CD14-positive monocyte (primary cell): ENCODE measurements around the gene MYH10. TPM values are rescaled to one million over a fixed set of nuclear protein-coding genes. Genes with fewer than 3 reads are reported as not detected.

ENCODE experiments used
- DNase-seq, 3 donors: peaks; one replicate each; pipeline ENCODE4 v3.0.0-alpha.2; 2011 to 2022
- H2AFZ ChIP-seq: 2 replicates; pipeline ENCODE4 v1.6.0; 2012; ENCODE audit warnings: mild to moderate bottlenecking, low read depth, low read length, inconsistent platforms; ENCODE audit not compliant: insufficient read depth, poor library complexity, severe bottlenecking
- H3K27ac ChIP-seq, 2 donors: 1 replicate in 1 of 2; 2 replicates in 1 of 2; pipeline ENCODE4 v1.5.1; 2012 to 2013; ENCODE audit warnings: low read length in 2 of 2, control low read depth in 1 of 2, inconsistent platforms in 1 of 2, low read depth in 1 of 2, mild to moderate bottlenecking in 1 of 2
- H3K27me3 ChIP-seq, 2 donors: one replicate each; pipeline versions ENCODE4 v1.6.0 to v1.6.1; 2011 to 2013; ENCODE audit warnings: low read length in 2 of 2; ENCODE audit not compliant: control insufficient read depth in 2 of 2, insufficient read depth in 2 of 2
- H3K36me3 ChIP-seq, 2 donors: replicated peaks in 1 of 2; 1 replicate in 1 of 2; 2 replicates in 1 of 2; pipeline versions ENCODE4 v1.5.1 to v1.6.1; 2012 to 2013; ENCODE audit warnings: low read length in 2 of 2, control low read depth in 1 of 2, inconsistent platforms in 1 of 2, mild to moderate bottlenecking in 1 of 2; ENCODE audit not compliant: insufficient read depth in 2 of 2, control insufficient read depth in 1 of 2
- H3K4me1 ChIP-seq, 2 donors: 1 replicate in 1 of 2; 2 replicates in 1 of 2; pipeline versions ENCODE4 v1.5.1 to v1.6.1; 2012 to 2013; ENCODE audit warnings: low read length in 2 of 2, control low read depth in 1 of 2, inconsistent platforms in 1 of 2, mild to moderate bottlenecking in 1 of 2, moderate library complexity in 1 of 2; ENCODE audit not compliant: insufficient read depth in 2 of 2, control insufficient read depth in 1 of 2
- H3K4me2 ChIP-seq: replicated peaks from 2 replicates; pipeline ENCODE3; 2012; ENCODE audit warnings: low read length, moderate library complexity, mild to moderate bottlenecking; ENCODE audit not compliant: poor library complexity, severe bottlenecking; ENCODE audit errors: extremely low read depth
- H3K4me3 ChIP-seq, 3 experiments: fragments of 200-600 bp in 1 of 3; sonication (generic) in 1 of 3; replicated peaks in 1 of 3; 1 replicate in 2 of 3; 2 replicates in 1 of 3; pipeline ENCODE4 v1.5.1; 2011 to 2013; ENCODE audit warnings: low read length in 3 of 3, mild to moderate bottlenecking in 3 of 3, control low read depth in 2 of 3, low read depth in 2 of 3, inconsistent platforms in 1 of 3, moderate library complexity in 1 of 3
- H3K79me2 ChIP-seq: 2 replicates; pipeline ENCODE4 v1.6.0; 2012; ENCODE audit warnings: mild to moderate bottlenecking, control low read depth, inconsistent platforms, low read length, moderate library complexity; ENCODE audit not compliant: insufficient read depth
- H3K9ac ChIP-seq: 2 replicates; pipeline ENCODE4 v1.6.0; 2017; ENCODE audit warnings: low read length, mild to moderate bottlenecking; ENCODE audit not compliant: insufficient read depth, poor library complexity, severe bottlenecking
- H3K9me3 ChIP-seq, 2 donors: replicated peaks in 1 of 2; 1 replicate in 1 of 2; 2 replicates in 1 of 2; pipeline versions ENCODE4 v1.5.1 to v1.6.1; 2012 to 2013; ENCODE audit warnings: low read length in 2 of 2, control low read depth in 1 of 2; ENCODE audit not compliant: control insufficient read depth in 1 of 2, insufficient read depth in 1 of 2
- H4K20me1 ChIP-seq: 2 replicates; pipeline ENCODE4 v1.6.0; 2012; ENCODE audit warnings: mild to moderate bottlenecking, low read length, control low read depth, moderate library complexity; ENCODE audit not compliant: insufficient read depth
- H3K27ac Mint-ChIP-seq, 7 donors: one replicate each; pipeline ENCODE4 v1.8.0; 2020; ENCODE audit warnings: mild to moderate bottlenecking in 7 of 7, mixed read lengths in 7 of 7, moderate library complexity in 6 of 7, inconsistent platforms in 2 of 7
- H3K27me3 Mint-ChIP-seq, 3 donors: one replicate each; pipeline ENCODE4 v1.8.0; 2021 to 2022; ENCODE audit warnings: low read depth in 3 of 3, mild to moderate bottlenecking in 3 of 3, mixed read lengths in 3 of 3, moderate library complexity in 3 of 3, inconsistent platforms in 1 of 3
- H3K36me3 Mint-ChIP-seq, 2 donors: one replicate each; pipeline ENCODE4 v1.8.0; 2020; ENCODE audit warnings: mixed read lengths in 2 of 2, inconsistent platforms in 1 of 2, mild to moderate bottlenecking in 1 of 2
- H3K4me1 Mint-ChIP-seq: one replicate; pipeline ENCODE4 v1.8.0; 2020; ENCODE audit warnings: mild to moderate bottlenecking, mixed read lengths
- H3K4me3 Mint-ChIP-seq, 2 donors: one replicate each; pipeline ENCODE4 v1.8.0; 2020; ENCODE audit warnings: mild to moderate bottlenecking in 2 of 2, mixed read lengths in 2 of 2, moderate library complexity in 1 of 2
- H3K9me3 Mint-ChIP-seq, 7 donors: one replicate each; pipeline ENCODE4 v1.8.0; 2020 to 2022; ENCODE audit warnings: mixed read lengths in 7 of 7, mild to moderate bottlenecking in 6 of 7, moderate library complexity in 6 of 7, inconsistent platforms in 2 of 7
- CTCF ChIP-seq: fragments of 200-600 bp; IDR thresholded peaks from one replicate; pipeline ENCODE4 v1.8.0; 2022; ENCODE audit warnings: antibody characterized with exemption, mild to moderate bottlenecking
- WGBS: methylation state at CpG from one replicate; pipeline ENCODE4 v1.1.5; 2013; ENCODE audit warnings: missing lambda C conversion rate; ENCODE audit not compliant: insufficient coverage; 5-methylcytosine and 5-hydroxymethylcytosine counted together
- intact Hi-C, 2 donors: fragments of 100-400 bp; cut with micrococcal nuclease; formaldehyde crosslinking; loops; one replicate each; pipeline versions ENCODE4 v1.15.0 to v1.15.1; 2023
- polyA plus RNA-seq, 3 donors: library from polyadenylated mRNA; depleted of rRNA in 1 of 3; unstranded in 2 of 3; stranded (reverse) in 1 of 3; fragments of 300-500 nt in 2 of 3; fragments of >200 nt in 1 of 3; fragmentation: Illumina TruSeq in 2 of 3; gene quantifications; 1 replicate in 2 of 3; 2 replicates in 1 of 3; pipeline ENCODE4 v1.2.3, GENCODE V29; 2012 to 2021

The MYH10 gene
- polyA plus RNA-seq, 3 donors: 0.42 to 0.65 TPM; not detected in 1

DNA sequence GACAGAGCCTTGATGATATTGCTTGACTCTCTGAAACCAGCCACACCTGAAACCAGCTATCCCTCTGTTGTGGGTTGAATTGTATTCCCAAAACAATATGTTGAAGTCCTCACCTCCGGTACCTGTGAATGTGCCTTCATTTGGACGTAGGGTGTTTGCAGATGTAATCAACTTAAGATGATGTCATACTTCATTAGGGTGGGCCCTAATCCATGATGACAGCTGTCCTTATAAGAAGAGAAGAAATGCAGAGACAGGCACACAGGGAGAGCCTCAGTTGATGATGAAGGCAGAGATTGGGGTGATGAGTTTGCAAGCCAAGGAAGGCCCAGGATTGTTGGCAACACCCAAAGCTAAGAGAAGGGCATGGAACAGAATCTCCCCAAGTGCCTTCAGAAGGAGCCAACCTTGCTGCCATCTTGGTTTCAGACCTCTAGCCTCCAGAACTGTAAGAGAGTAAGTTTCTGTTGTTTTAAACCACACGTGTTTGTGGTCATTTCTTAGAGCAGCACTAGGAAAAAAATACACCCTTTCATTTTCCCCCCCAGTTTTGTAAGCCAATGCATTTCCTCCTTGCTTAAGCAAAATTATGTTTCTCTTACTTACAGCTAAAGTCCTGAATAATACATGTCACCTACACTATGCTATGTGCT lies 29.4 kb upstream of the MYH10 start:
- 93% methylated on average over 2 of the region's 3 CpGs for WGBS
- Mint-ChIP-seq H3K36me3 (no peaks in the 10 kb centered on the region), H3K4me1 (no peaks in the 10 kb centered on the region), H3K4me3 (no peak overlapping the region), H3K9me3 (peaks cover 11 to 30% (median 14%) of the 10 kb centered on the region in 7 donors), H3K27me3 (peaks cover 7 to 14% (median 12%) of the 10 kb centered on the region in 3 donors), H3K27ac (no peak overlapping the region)
- H3K36me3 ChIP-seq: no peaks in the 10 kb centered on the region
- no peak for DNase-seq
- no peak overlapping the region for H3K4me2 ChIP-seq
- no peaks in the 10 kb centered on the region for H4K20me1 ChIP-seq
- H3K27me3 ChIP-seq: no peaks in the 10 kb centered on the region
- H3K27ac ChIP-seq: no peak overlapping the region
- H3K9me3 ChIP-seq: peaks cover 0 to 3% of the 10 kb centered on the region in 2 donors
- intact Hi-C loops: no loop called here
- no peak overlapping the region for H2AFZ ChIP-seq
- no peak overlapping the region for H3K9ac ChIP-seq
- TF ChIP-seq CTCF: no peak
- no peak overlapping the region for H3K4me3 ChIP-seq
- no peaks in the 10 kb centered on the region for H3K4me1 ChIP-seq
- H3K79me2 ChIP-seq: no peaks in the 10 kb centered on the region

GRCh38 chr17:8658810-8659209 lies 28.3 kb upstream of the MYH10 start:
- Histone ChIP-seq H3K9ac (no peak overlapping the region), H4K20me1 (no peaks in the 10 kb centered on the region), H3K4me1 (no peaks in the 10 kb centered on the region), H3K27me3 (no peaks in the 10 kb centered on the region), H3K79me2 (no peaks in the 10 kb centered on the region), H3K27ac (no peak overlapping the region), H3K4me3 (no peak overlapping the region), H2AFZ (no peak overlapping the region), H3K36me3 (no peaks in the 10 kb centered on the region), H3K9me3 (peaks cover 0 to 3% of the 10 kb centered on the region in 2 donors), H3K4me2 (no peak overlapping the region)
- Mint-ChIP-seq H3K9me3 (peaks cover 11 to 30% (median 14%) of the 10 kb centered on the region in 7 donors), H3K27ac (no peak overlapping the region), H3K36me3 (no peaks in the 10 kb centered on the region), H3K27me3 (peaks cover 4 to 15% (median 12%) of the 10 kb centered on the region in 3 donors), H3K4me3 (no peak overlapping the region), H3K4me1 (no peaks in the 10 kb centered on the region)
- DNase-seq: no peak
- intact Hi-C loops: no loop called here
- no peak for TF ChIP-seq CTCF
- WGBS: 86% methylated on average over 4 of the region's 6 CpGs
